Mucosa of descending colon (tissue), 3 donors: ENCODE results near the gene S1PR3. TPM values are rescaled to one million over a fixed set of nuclear protein-coding genes. Genes with fewer than 3 reads are reported as not detected.

Source experiments
- ATAC-seq: fragments of 200-7000 bp; cut with Tn5 transposase; one replicate; pipeline ENCODE4 v1.9.1; 2020; ENCODE audit warnings: mild to moderate bottlenecking, moderate library complexity
- DNase-seq, 3 donors: peaks; one replicate each; pipeline ENCODE4 v3.0.0-alpha.2; 2020
- H3K36me3 ChIP-seq: fragments of 200-600 bp; one replicate; pipeline ENCODE4 v1.8.0; 2021; ENCODE audit warnings: low read depth, mild to moderate bottlenecking
- H3K4me1 ChIP-seq: fragments of 200-600 bp; one replicate; pipeline ENCODE4 v1.8.0; 2021; ENCODE audit warnings: low read depth, mild to moderate bottlenecking
- H3K4me3 ChIP-seq: fragments of 200-600 bp; one replicate; pipeline ENCODE4 v1.8.0; 2021; ENCODE audit warnings: mild to moderate bottlenecking
- H3K9me3 ChIP-seq: fragments of 200-600 bp; one replicate; pipeline ENCODE4 v1.8.0; 2021; ENCODE audit warnings: mild to moderate bottlenecking
- CTCF ChIP-seq: fragments of 200-600 bp; IDR thresholded peaks from one replicate; pipeline ENCODE4 v1.8.0; 2022; ENCODE audit warnings: antibody characterized with exemption, mild to moderate bottlenecking
- intact Hi-C, 2 donors: fragments of 100-400 bp; cut with DNase I in 1 of 2; cut with micrococcal nuclease in 1 of 2; formaldehyde crosslinking; loops; one replicate each; pipeline versions ENCODE4 v1.11.0 to v1.11.1; 2022; cut with DNase I, micrococcal nuclease
- total RNA-seq, 3 donors: library from RNA; stranded (reverse); fragmentation: NEBNext Ultra II Directional in 2 of 3; extraction: Animal tissue kit (Norgen Biotek cat#: 25700) in 2 of 3; gene quantifications; one replicate each; pipeline versions ENCODE4 v1.2.1 to v1.2.4, GENCODE V29; 2021 to 2023
- donor health status: DM: no; HTN: no; CAD: no; lungs with moderate emphysema.
- donor health status: DM: no; HTN: no; CAD: no.
- donor health status: DM: no; HTN: yes; CAD: no.

S1PR3 gene
- total RNA-seq, 3 donors from 2014 or later, result 0.87 to 12.2 (median 3.0) TPM

- no peak for TF ChIP-seq CTCF
- DNase-seq, result no peak
- ATAC-seq, result no peak
- H3K9me3 ChIP-seq, result no peaks in the 10 kb centered on the region
- H3K36me3 ChIP-seq, result no peaks in the 10 kb centered on the region
- H3K4me1 ChIP-seq, result no peaks in the 10 kb centered on the region
- intact Hi-C loops, result no loop called here
- no peak overlapping the region for H3K4me3 ChIP-seq
Observed at GRCh38 chr9:89046832-89047231, 55.6 kb downstream of the S1PR3 start.

DNA sequence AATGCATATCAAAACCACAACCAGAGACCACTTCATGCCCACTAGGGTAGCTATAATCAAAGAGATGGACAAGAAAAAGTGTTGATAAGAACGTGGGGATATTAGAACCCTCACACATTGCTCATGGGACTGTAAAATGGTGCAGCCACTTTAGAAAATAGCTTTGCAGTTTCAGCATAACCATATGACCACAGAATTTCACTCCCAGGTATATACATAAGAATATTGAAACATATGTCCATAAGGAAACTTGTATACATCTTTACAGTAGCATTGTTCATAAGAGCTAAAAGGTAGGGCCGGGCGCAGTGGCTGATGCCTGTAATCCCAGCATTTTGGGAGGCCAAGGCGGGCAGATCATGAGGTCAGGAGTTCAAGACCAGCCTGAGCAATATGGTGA is 56.4 kb downstream of the S1PR3 start:
- ATAC-seq, result no peak
- H3K4me3 ChIP-seq, result no peak overlapping the region
- DNase-seq, result no peak
- intact Hi-C loops, result no loop called here
- H3K9me3 ChIP-seq, result no peaks in the 10 kb centered on the region
- no peaks in the 10 kb centered on the region for H3K36me3 ChIP-seq
- no peaks in the 10 kb centered on the region for H3K4me1 ChIP-seq
- TF ChIP-seq CTCF, result no peak

DNA sequence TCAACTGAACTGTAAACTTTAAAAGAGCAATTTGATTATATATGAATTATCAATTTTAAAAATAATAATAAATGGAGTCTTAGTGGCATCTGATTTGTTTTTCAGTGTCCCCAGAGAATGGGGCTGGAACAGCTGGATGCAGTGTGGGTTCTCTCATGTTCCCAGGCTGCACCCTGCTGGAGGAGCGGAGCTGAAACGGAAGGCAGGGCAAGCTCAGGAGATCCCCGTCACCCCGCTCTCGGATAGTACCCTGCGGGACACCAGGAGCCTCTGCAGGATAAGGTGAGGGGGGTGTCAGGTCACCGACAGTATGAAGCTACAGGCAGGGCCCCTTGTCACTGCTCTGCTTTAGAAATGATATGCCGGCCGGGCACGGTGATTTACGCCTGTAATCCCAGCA is 57.3 kb downstream of the S1PR3 start:
- DNase-seq (no peak), ATAC-seq (no peak)

GRCh38 chr9:89049646-89050045 is 58.4 kb downstream of the S1PR3 start:
- no peak overlapping the region for H3K4me3 ChIP-seq

More for the DNA sequence above, 57.3 kb downstream of the S1PR3 start:
- intact Hi-C loops, result no loop called here
- no peak overlapping the region for H3K4me3 ChIP-seq
- no peak for TF ChIP-seq CTCF
- no peaks in the 10 kb centered on the region for H3K36me3 ChIP-seq
- H3K9me3 ChIP-seq, result no peaks in the 10 kb centered on the region
- H3K4me1 ChIP-seq, result no peaks in the 10 kb centered on the region

GRCh38 chr9:89051421-89052025 is 60.3 kb downstream of the S1PR3 start:
- ATAC-seq, result no peak
- intact Hi-C loops, result no loop called here
- no peak for TF ChIP-seq CTCF

More at GRCh38 chr9:89049646-89050045, 58.4 kb downstream of the S1PR3 start:
- Histone ChIP-seq H3K36me3 (no peaks in the 10 kb centered on the region), H3K4me1 (no peaks in the 10 kb centered on the region), H3K9me3 (no peaks in the 10 kb centered on the region)
- intact Hi-C loops, result no loop called here
- TF ChIP-seq CTCF, result no peak
- DNase-seq (no peak), ATAC-seq (no peak)

More at GRCh38 chr9:89051421-89052025, 60.3 kb downstream of the S1PR3 start:
- Histone ChIP-seq H3K9me3 (no peaks in the 10 kb centered on the region), H3K4me3 (no peak overlapping the region), H3K4me1 (no peaks in the 10 kb centered on the region), H3K36me3 (no peaks in the 10 kb centered on the region)
- no peak for DNase-seq
